Measurements from ENCODE around the gene DISC1. TPM values are rescaled to one million over a fixed set of nuclear protein-coding genes. Genes with fewer than 3 reads are reported as not detected.

DISC1 gene
- total RNA-seq, 1 experiment from 2014 or later, result 1.8 TPM

DNA sequence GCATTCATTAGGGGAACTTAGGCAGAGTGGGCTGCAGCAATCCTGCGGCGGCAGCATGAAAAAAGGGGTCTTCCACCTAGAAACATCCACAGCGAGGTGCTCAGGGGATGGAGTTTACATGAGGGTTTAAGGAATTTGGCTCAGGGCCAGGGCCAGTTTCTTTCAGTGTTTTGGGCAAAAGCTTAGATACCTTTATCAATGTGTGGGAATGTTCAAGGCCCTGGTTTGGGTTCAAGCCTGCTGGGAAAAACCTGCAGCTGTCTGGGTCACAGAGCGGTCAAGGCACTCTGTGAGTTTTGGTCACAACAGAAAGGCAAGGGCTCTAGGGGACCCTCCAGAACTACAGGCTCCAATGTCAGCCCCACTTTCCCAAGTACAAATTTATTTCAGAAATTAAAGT is 230.3 kb downstream of the DISC1 start:
- Histone ChIP-seq H3K9ac (ENCODE audit: low read length) (no peak overlapping the region), H3K4me2 (ENCODE audit: low read length) (no peak overlapping the region), H3K79me2 (ENCODE audit: insufficient read depth, low read length) (no peaks in the 10 kb centered on the region), H3K4me3 (replicated peaks in 1 of 2; ENCODE audit: low read depth in 1 of 2, low read length in 2 of 2) (no peak overlapping the region), H3K27me3 (ENCODE audit: insufficient read depth, low read length) (no peaks in the 10 kb centered on the region), H3K4me1 (ENCODE audit: control insufficient read depth in 1 of 2, insufficient read depth in 2 of 2, low read length in 2 of 2) (no peaks in the 10 kb centered on the region), H3K27ac (ENCODE audit: low read depth, low read length) (no peak overlapping the region), H4K20me1 (ENCODE audit: insufficient read depth) (no peaks in the 10 kb centered on the region), H2AFZ (ENCODE audit: low read depth, low read length, poor library complexity, severe bottlenecking) (no peak overlapping the region), H3K9me3 (ENCODE audit: control insufficient read depth in 1 of 2, insufficient read depth in 1 of 2, low read depth in 1 of 2, low read length in 2 of 2) (no peaks in the 10 kb centered on the region), H3K9me2 (ENCODE audit: insufficient read depth) (no peaks in the 10 kb centered on the region), H3K36me3 (ENCODE audit: control insufficient read depth in 1 of 2, insufficient read depth in 2 of 2, low read length in 2 of 2) (no peaks in the 10 kb centered on the region)
- intact Hi-C loops (cut with micrococcal nuclease), result no loop called here
- no peak for DNase-seq (ENCODE audit: low read depth, low spot score)
- ChIA-PET RAD21 (ENCODE audit: low non-redundant PET in 1 of 2, low total read pairs in 2 of 2, uncharacterized antibody in 2 of 2, unreplicated experiment in 2 of 2) (no interaction called here), POLR2A (interaction anchor here (1.0 kb wide), 1 partner anchor 16 kb away, joined by 3 read pairs; no protein-coding TSS in a partner anchor), CTCF (no interaction called here)
- no peak for TF ChIP-seq YY1 (IDR thresholded peaks at IDR 0.05; ENCODE audit: extremely low read depth, insufficient replicate concordance, low read depth, low read length)
- no peak for TF ChIP-seq ZFX (IDR thresholded peaks at IDR 0.05)
- no peak for TF ChIP-seq ELF1 (IDR thresholded peaks at IDR 0.05; ENCODE audit: borderline replicate concordance, low read depth)
- TF ChIP-seq FOSL1 (IDR thresholded peaks at IDR 0.05; ENCODE audit: low read depth), result no peak
- TF ChIP-seq JUND (IDR thresholded peaks at IDR 0.05), result no peak
- TF ChIP-seq POLR2A (IDR thresholded peaks at IDR 0.05; ENCODE audit: borderline replicate concordance, extremely low read depth, insufficient read depth, insufficient read length), result no peak
- TF ChIP-seq SP1 (IDR thresholded peaks at IDR 0.05; ENCODE audit: low read depth), result no peak
- TF ChIP-seq EGR1 (IDR thresholded peaks at IDR 0.05; ENCODE audit: low read depth), result no peak
- no peak for TF ChIP-seq CEBPB (IDR thresholded peaks at IDR 0.05; ENCODE audit: low read depth)
- no peak for TF ChIP-seq TCF7L2 (IDR thresholded peaks at IDR 0.05; ENCODE audit: borderline replicate concordance, extremely low read depth, insufficient read depth, insufficient read length)
- TF ChIP-seq ZBTB33 (IDR thresholded peaks at IDR 0.05; ENCODE audit: extremely low read depth, insufficient replicate concordance, low read length), result no peak
- no peak for TF ChIP-seq POLR2AphosphoS5 (IDR thresholded peaks at IDR 0.05; ENCODE audit: low read depth, low read length)
- TF ChIP-seq SIN3A (IDR thresholded peaks at IDR 0.05; ENCODE audit: low read depth), result no peak
- TF ChIP-seq ZNF274 (IDR thresholded peaks at IDR 0.05; ENCODE audit: low read depth, low read length), result no peak
- TF ChIP-seq MAX (IDR thresholded peaks at IDR 0.05), result no peak
- BruUV-seq (replicated peaks), result no TSS peak
- no peak for ATAC-seq
